Measurements from ENCODE around the gene PGRMC1. TPM values are rescaled to one million over a fixed set of nuclear protein-coding genes. Genes with fewer than 3 reads are reported as not detected.

PGRMC1 gene
- total RNA-seq, 1 donor from 2014 or later = 246 TPM

DNA sequence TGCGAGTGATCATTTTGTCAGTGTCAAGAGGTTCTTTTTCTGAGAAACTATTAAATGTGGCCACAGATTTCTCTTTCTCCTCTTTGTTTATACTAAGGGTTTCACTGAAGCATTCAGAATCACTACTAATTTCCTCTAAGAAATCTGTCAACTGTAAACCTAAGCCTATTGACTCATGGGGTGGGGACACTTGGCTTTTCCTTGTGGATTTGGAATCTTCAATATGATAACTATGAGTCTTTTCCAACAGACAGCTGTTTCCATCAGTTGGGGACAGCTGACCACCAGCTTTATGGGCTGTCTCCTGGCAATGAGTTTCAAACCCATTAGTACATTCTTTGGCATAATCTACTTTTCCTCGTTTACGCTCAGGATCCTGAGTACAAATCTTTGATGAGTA lies 13.8 kb downstream of the PGRMC1 start:
- Mint-ChIP-seq H3K36me3 (peaks cover 6% of the 10 kb centered on the region), H3K9me3 (no peaks in the 10 kb centered on the region), H3K4me3 (no peak overlapping the region), H3K4me1 (no peaks in the 10 kb centered on the region), H3K27ac (no peak overlapping the region), H3K27me3 (ENCODE audit: insufficient read depth, low read depth) (no peaks in the 10 kb centered on the region)
- Histone ChIP-seq H3K4me2 (no peak overlapping the region), H3F3A (ENCODE audit: low read depth) (no peaks in the 10 kb centered on the region), H4K20me1 (ENCODE audit: low read depth) (no peaks in the 10 kb centered on the region), H3K4me1 (no peaks in the 10 kb centered on the region), H3K9ac (no peak overlapping the region), H3K36me3 (no peaks in the 10 kb centered on the region), H3K27ac (no peak overlapping the region), H3K27me3 (no peaks in the 10 kb centered on the region), H3K4me3 (no peak overlapping the region), H2AFZ (replicated peaks) (no peak overlapping the region), H3K79me2 (ENCODE audit: low read depth) (no peaks in the 10 kb centered on the region), H3K9me3 (ENCODE audit: low read depth) (no peaks in the 10 kb centered on the region)
- no peak for TF ChIP-seq EZH2phosphoT487 (IDR thresholded peaks at IDR 0.05)
- TF ChIP-seq EZH2 (IDR thresholded peaks at IDR 0.05) = no peak
- TF ChIP-seq, protein P1, sequence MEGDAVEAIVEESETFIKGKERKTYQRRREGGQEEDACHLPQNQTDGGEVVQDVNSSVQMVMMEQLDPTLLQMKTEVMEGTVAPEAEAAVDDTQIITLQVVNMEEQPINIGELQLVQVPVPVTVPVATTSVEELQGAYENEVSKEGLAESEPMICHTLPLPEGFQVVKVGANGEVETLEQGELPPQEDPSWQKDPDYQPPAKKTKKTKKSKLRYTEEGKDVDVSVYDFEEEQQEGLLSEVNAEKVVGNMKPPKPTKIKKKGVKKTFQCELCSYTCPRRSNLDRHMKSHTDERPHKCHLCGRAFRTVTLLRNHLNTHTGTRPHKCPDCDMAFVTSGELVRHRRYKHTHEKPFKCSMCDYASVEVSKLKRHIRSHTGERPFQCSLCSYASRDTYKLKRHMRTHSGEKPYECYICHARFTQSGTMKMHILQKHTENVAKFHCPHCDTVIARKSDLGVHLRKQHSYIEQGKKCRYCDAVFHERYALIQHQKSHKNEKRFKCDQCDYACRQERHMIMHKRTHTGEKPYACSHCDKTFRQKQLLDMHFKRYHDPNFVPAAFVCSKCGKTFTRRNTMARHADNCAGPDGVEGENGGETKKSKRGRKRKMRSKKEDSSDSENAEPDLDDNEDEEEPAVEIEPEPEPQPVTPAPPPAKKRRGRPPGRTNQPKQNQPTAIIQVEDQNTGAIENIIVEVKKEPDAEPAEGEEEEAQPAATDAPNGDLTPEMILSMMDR (IDR thresholded peaks at IDR 0.05) = no peak
- no peak for DNase-seq (ENCODE audit: low spot score)

DNA sequence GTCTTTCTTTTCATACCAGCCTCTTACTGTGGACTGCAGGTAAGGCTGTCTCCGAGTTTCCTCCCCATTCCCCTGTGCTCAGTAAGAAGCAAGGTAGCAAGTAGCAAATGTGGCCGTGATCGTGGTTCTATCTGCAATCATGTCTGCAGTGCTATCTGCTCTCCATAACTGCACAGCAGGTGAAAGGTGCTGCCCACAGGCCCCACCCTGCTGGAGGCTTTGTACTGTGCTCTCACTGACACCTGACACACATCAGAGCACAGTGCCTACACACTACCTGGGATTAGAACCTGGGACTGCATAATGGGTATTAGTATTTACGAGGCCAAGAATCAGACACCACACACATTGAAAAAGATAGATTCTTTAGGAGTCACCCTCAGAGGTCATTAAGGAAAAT lies 15.3 kb downstream of the PGRMC1 start:
- no peak for DNase-seq (ENCODE audit: low spot score)
- peaks cover 6% of the 10 kb centered on the region for H3K36me3 Mint-ChIP-seq
- H3K4me3 ChIP-seq = no peak overlapping the region
- no peak overlapping the region for H3K27ac Mint-ChIP-seq
- no peaks in the 10 kb centered on the region for H3K27me3 Mint-ChIP-seq (ENCODE audit: insufficient read depth, low read depth)
- no peaks in the 10 kb centered on the region for H3F3A ChIP-seq (ENCODE audit: low read depth)
- no peak overlapping the region for H3K27ac ChIP-seq
- H2AFZ ChIP-seq (replicated peaks) = no peak overlapping the region
- TF ChIP-seq, protein P1 (IDR thresholded peaks at IDR 0.05) = no peak
- TF ChIP-seq EZH2phosphoT487 (IDR thresholded peaks at IDR 0.05) (no peak), EZH2 (IDR thresholded peaks at IDR 0.05) (no peak)
- no peaks in the 10 kb centered on the region for H3K9me3 ChIP-seq (ENCODE audit: low read depth)
- no peaks in the 10 kb centered on the region for H4K20me1 ChIP-seq (ENCODE audit: low read depth)
- H3K4me1 Mint-ChIP-seq = no peaks in the 10 kb centered on the region
- H3K9ac ChIP-seq = no peak overlapping the region
- no peaks in the 10 kb centered on the region for H3K27me3 ChIP-seq
- no peak overlapping the region for H3K4me2 ChIP-seq
- H3K9me3 Mint-ChIP-seq = no peaks in the 10 kb centered on the region
- H3K79me2 ChIP-seq (ENCODE audit: low read depth) = no peaks in the 10 kb centered on the region
- no peak overlapping the region for H3K4me3 Mint-ChIP-seq
- no peaks in the 10 kb centered on the region for H3K36me3 ChIP-seq
- H3K4me1 ChIP-seq = no peaks in the 10 kb centered on the region

DNA sequence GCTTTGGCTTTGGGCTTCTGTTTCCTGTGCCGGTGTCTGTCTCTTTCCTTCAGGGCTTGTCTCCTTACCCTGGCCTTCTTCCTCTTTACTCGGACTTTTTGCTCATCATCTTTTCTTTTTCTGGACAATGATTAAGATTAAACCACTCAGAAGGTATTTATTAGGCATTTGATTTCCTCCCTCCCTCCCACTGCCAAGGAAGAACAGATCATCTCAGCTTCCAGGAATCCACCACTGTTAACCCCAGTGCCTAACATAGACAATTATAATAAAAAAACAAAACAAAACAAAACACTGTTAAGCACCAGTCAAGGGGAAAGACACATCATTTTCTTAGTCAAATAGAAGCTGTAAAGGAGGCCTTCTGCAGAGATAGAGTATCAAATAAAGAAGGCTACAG lies 16.6 kb downstream of the PGRMC1 start:
- Histone ChIP-seq H3K4me3 (no peak overlapping the region), H3K36me3 (no peaks in the 10 kb centered on the region), H3K4me1 (no peaks in the 10 kb centered on the region), H3K4me2 (no peak overlapping the region), H4K20me1 (ENCODE audit: low read depth) (no peaks in the 10 kb centered on the region), H2AFZ (replicated peaks) (no peak overlapping the region), H3K9ac (no peak overlapping the region), H3F3A (ENCODE audit: low read depth) (no peaks in the 10 kb centered on the region), H3K27me3 (no peaks in the 10 kb centered on the region), H3K79me2 (ENCODE audit: low read depth) (no peaks in the 10 kb centered on the region), H3K9me3 (ENCODE audit: low read depth) (no peaks in the 10 kb centered on the region), H3K27ac (no peak overlapping the region)
- Mint-ChIP-seq H3K27ac (no peak overlapping the region), H3K36me3 (peaks cover 6% of the 10 kb centered on the region), H3K4me1 (no peaks in the 10 kb centered on the region), H3K4me3 (no peak overlapping the region), H3K27me3 (ENCODE audit: insufficient read depth, low read depth) (no peaks in the 10 kb centered on the region), H3K9me3 (no peaks in the 10 kb centered on the region)
- DNase-seq (ENCODE audit: low spot score) = no peak
- no peak for TF ChIP-seq EZH2 (IDR thresholded peaks at IDR 0.05)
- TF ChIP-seq, protein P1 (IDR thresholded peaks at IDR 0.05) = no peak
- TF ChIP-seq EZH2phosphoT487 (IDR thresholded peaks at IDR 0.05) = no peak
